ENCODE results near the gene FGB.
A peak's percentile ranks its signal among the peaks of the same experiment; 100 is the strongest.

DNA sequence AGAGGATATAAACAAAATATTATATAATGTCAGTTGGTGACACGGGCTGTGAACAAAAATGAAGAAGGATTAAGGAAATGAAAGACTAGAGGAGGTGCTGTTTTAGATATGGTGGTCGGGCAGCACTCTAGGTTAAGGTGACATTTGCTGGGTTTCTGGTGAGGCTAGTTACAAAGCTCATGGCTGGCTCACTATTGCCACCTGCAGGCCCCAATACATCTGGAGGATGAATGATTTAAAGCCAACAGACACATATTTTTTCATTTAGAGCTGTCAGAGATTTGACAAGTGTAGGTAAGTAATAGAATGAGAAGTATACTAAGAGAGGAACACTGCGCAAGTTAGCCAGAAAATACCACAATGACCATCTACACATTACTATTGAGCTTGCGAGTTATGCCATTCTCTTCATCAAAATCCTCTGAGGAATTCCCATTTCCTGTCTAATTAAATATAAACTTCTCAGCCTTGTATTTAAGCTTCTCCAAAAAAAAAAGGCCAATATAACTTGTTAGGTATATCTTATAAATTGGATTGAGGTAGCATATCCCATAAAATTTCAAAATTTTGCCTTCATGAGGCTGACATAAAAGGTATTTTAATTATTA, 56.0 kb downstream of the FGB start:
- TF ChIP-seq, protein P1, sequence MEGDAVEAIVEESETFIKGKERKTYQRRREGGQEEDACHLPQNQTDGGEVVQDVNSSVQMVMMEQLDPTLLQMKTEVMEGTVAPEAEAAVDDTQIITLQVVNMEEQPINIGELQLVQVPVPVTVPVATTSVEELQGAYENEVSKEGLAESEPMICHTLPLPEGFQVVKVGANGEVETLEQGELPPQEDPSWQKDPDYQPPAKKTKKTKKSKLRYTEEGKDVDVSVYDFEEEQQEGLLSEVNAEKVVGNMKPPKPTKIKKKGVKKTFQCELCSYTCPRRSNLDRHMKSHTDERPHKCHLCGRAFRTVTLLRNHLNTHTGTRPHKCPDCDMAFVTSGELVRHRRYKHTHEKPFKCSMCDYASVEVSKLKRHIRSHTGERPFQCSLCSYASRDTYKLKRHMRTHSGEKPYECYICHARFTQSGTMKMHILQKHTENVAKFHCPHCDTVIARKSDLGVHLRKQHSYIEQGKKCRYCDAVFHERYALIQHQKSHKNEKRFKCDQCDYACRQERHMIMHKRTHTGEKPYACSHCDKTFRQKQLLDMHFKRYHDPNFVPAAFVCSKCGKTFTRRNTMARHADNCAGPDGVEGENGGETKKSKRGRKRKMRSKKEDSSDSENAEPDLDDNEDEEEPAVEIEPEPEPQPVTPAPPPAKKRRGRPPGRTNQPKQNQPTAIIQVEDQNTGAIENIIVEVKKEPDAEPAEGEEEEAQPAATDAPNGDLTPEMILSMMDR (IDR thresholded peaks at IDR 0.05): peak in 2 of 3 donors; percentile 45 to 46
- no peak for TF ChIP-seq POLR2A (IDR thresholded peaks at IDR 0.05)

All from breast epithelium (tissue), 3 donors.